HCT116 (cell line): Measurements from ENCODE around the gene YWHAQ. TPM values are rescaled to one million over a fixed set of nuclear protein-coding genes. Genes with fewer than 3 reads are reported as not detected.
A peak's percentile ranks its signal among the peaks of the same experiment; 100 is the strongest.

Experiments used
- ATAC-seq: fragments of 200-7000 bp; cut with Tn5 transposase; 2 replicates; pipeline ENCODE4 v1.9.1; 2020; ENCODE audit warnings: mild to moderate bottlenecking, moderate library complexity
- BruUV-seq: library from RNA; stranded (reverse); fragments of 400-500 nt; replicated peaks from 2 replicates; lab custom pipeline; 2021; lab: Mats Ljungman, UMichigan
- CTCF ChIA-PET: fragments of 300-600 bp; sonication (Branson Sonifier 250); formaldehyde crosslinking; loops from one replicate; lab custom pipeline; 2021; ENCODE audit warnings: antibody characterized with exemption; lab: Charles Lee
- POLR2A ChIA-PET: fragments of 300-600, 350-600 bp; sonication (Branson Sonifier 250); formaldehyde crosslinking; loops from one replicate; lab custom pipeline; 2021; ENCODE audit warnings: antibody characterized with exemption; lab: Charles Lee
- RAD21 ChIA-PET, 2 experiments: fragments of 300-600 bp; sonication (Branson Sonifier 250); formaldehyde crosslinking; loops; one replicate each; lab custom pipeline; 2023; ENCODE audit warnings: low total read pairs in 2 of 2; ENCODE audit not compliant: uncharacterized antibody in 2 of 2, unreplicated experiment in 2 of 2, low non-redundant PET in 1 of 2; lab: Charles Lee
- DNase-seq: peaks from one replicate; pipeline ENCODE4 v3.0.0-alpha.2; 2010; ENCODE audit warnings: low read depth, low spot score
- H2AFZ ChIP-seq: fragments of 200-600 bp; shearing (Covaris generic), sonication (generic); 2 replicates; pipeline ENCODE4 v1.6.1; 2017; ENCODE audit warnings: low read depth, mixed run types, mixed read lengths, antibody characterized with exemption, low read length; ENCODE audit not compliant: poor library complexity, severe bottlenecking
- H3K27ac ChIP-seq: 2 replicates; pipeline ENCODE4 v1.5.1; 2012; ENCODE audit warnings: low read depth, low read length
- H3K27me3 ChIP-seq: fragments of 200-600 bp; sonication (generic); 2 replicates; pipeline ENCODE4 v1.6.1; 2016; ENCODE audit warnings: mixed run types, low read length, mixed read lengths; ENCODE audit not compliant: insufficient read depth
- H3K36me3 ChIP-seq, 2 experiments: fragments of 200-500 bp in 1 of 2; fragments of 200-600 bp in 1 of 2; sonication (Bioruptor generic) in 1 of 2; sonication (generic) in 1 of 2; 2 replicates each; pipeline versions ENCODE4 v1.5.1 to v1.6.1; 2014 to 2016; ENCODE audit warnings: low read length in 2 of 2, inconsistent platforms in 1 of 2, mixed read lengths in 1 of 2, mixed run types in 1 of 2; ENCODE audit not compliant: insufficient read depth in 2 of 2, control insufficient read depth in 1 of 2
- H3K4me1 ChIP-seq, 2 experiments: fragments of 200-600 bp in 1 of 2; sonication (generic) in 1 of 2; 2 replicates each; pipeline versions ENCODE4 v1.5.1 to v1.6.1; 2012 to 2017; ENCODE audit warnings: low read length in 2 of 2, inconsistent platforms in 1 of 2, mild to moderate bottlenecking in 1 of 2, mixed read lengths in 1 of 2, mixed run types in 1 of 2, moderate library complexity in 1 of 2; ENCODE audit not compliant: insufficient read depth in 2 of 2, control insufficient read depth in 1 of 2
- H3K4me2 ChIP-seq: fragments of 200-600 bp; sonication (generic); 2 replicates; pipeline ENCODE4 v1.6.1; 2017; ENCODE audit warnings: mixed run types, low read length, mixed read lengths
- H3K4me3 ChIP-seq, 2 experiments: fragments of 200-600 bp in 1 of 2; sonication (generic) in 1 of 2; replicated peaks in 1 of 2; 2 replicates each; pipeline ENCODE4 v1.5.1; 2011 to 2016; ENCODE audit warnings: low read length in 2 of 2, control low read depth in 1 of 2, low read depth in 1 of 2, mild to moderate bottlenecking in 1 of 2, mixed read lengths in 1 of 2, mixed run types in 1 of 2
- H3K79me2 ChIP-seq: fragments of 200-600 bp; sonication (generic); 2 replicates; pipeline ENCODE4 v1.6.1; 2017; ENCODE audit warnings: mild to moderate bottlenecking, mixed run types, low read length, moderate library complexity, mixed read lengths; ENCODE audit not compliant: insufficient read depth
- H3K9ac ChIP-seq: fragments of 200-600 bp; sonication (generic); 2 replicates; pipeline ENCODE4 v1.6.1; 2016; ENCODE audit warnings: low read length, mixed read lengths
- H3K9me2 ChIP-seq: fragments of 200-600 bp; sonication (generic), shearing (Covaris generic); 2 replicates; pipeline ENCODE4 v1.6.1; 2017; ENCODE audit warnings: mixed run types, mild to moderate bottlenecking, moderate library complexity; ENCODE audit not compliant: insufficient read depth
- H3K9me3 ChIP-seq, 2 experiments: fragments of 200-500 bp in 1 of 2; fragments of 200-600 bp in 1 of 2; sonication (Bioruptor generic) in 1 of 2; sonication (generic) in 1 of 2; 2 replicates each; pipeline ENCODE4 v1.6.1; 2014 to 2017; ENCODE audit warnings: low read length in 2 of 2, mixed read lengths in 2 of 2, inconsistent platforms in 1 of 2, low read depth in 1 of 2, mild to moderate bottlenecking in 1 of 2, mixed run types in 1 of 2, moderate library complexity in 1 of 2; ENCODE audit not compliant: control insufficient read depth in 1 of 2, insufficient read depth in 1 of 2
- H4K20me1 ChIP-seq: fragments of 200-600 bp; sonication (generic), shearing (Covaris generic); 2 replicates; pipeline ENCODE4 v1.6.1; 2017; ENCODE audit warnings: mixed run types, mild to moderate bottlenecking, moderate library complexity; ENCODE audit not compliant: insufficient read depth
- CBX3 ChIP-seq: IDR thresholded peaks from 2 replicates; pipeline ENCODE4 v1.6.1; 2012; ENCODE audit warnings: low read depth
- CEBPB ChIP-seq: IDR thresholded peaks from 2 replicates; pipeline ENCODE4 v1.6.1; 2012; ENCODE audit warnings: low read depth
- EGR1 ChIP-seq: IDR thresholded peaks from 2 replicates; pipeline ENCODE4 v1.6.1; 2012; ENCODE audit warnings: low read depth
- ELF1 ChIP-seq: IDR thresholded peaks from 2 replicates; pipeline ENCODE4 v1.6.1; 2012; ENCODE audit warnings: low read depth, borderline replicate concordance
- FOSL1 ChIP-seq: IDR thresholded peaks from 2 replicates; pipeline ENCODE4 v1.6.1; 2012; ENCODE audit warnings: low read depth
- JUND ChIP-seq: IDR thresholded peaks from 2 replicates; pipeline ENCODE4 v1.6.1; 2012
- POLR2AphosphoS5 ChIP-seq: IDR thresholded peaks from 2 replicates; pipeline ENCODE4 v1.6.1; 2011; ENCODE audit warnings: mild to moderate bottlenecking, low read depth, low read length, moderate library complexity
- RAD21 ChIP-seq: IDR thresholded peaks from 2 replicates; pipeline ENCODE4 v1.6.1; 2012; ENCODE audit warnings: low read depth, mild to moderate bottlenecking
- SP1 ChIP-seq: IDR thresholded peaks from 2 replicates; pipeline ENCODE4 v1.6.1; 2012; ENCODE audit warnings: low read depth
- SRF ChIP-seq: IDR thresholded peaks from 2 replicates; pipeline ENCODE4 v1.6.1; 2012; ENCODE audit warnings: low read depth
- TCF7L2 ChIP-seq: IDR thresholded peaks from 2 replicates; pipeline ENCODE4 v1.7.0; 2011; ENCODE audit warnings: borderline replicate concordance, inconsistent platforms; ENCODE audit not compliant: insufficient read depth, insufficient read length; ENCODE audit errors: extremely low read depth
- YY1 ChIP-seq: IDR thresholded peaks from 2 replicates; pipeline ENCODE4 v1.6.1; 2011; ENCODE audit warnings: low read length, low read depth, moderate library complexity, mild to moderate bottlenecking; ENCODE audit not compliant: insufficient replicate concordance; ENCODE audit errors: extremely low read depth
- ZFX ChIP-seq: fragments of 450-650 bp; IDR thresholded peaks from 2 replicates; pipeline ENCODE4 v1.6.1; 2017
- intact Hi-C: fragments of 100-400 bp; cut with micrococcal nuclease; formaldehyde crosslinking; loops from 2 replicates; pipeline ENCODE4 v1.10.0; 2022
- total RNA-seq: library from RNA; stranded (reverse); gene quantifications from one replicate; pipeline ENCODE4 v1.2.1, GENCODE V29; 2021; ENCODE audit not compliant: unreplicated experiment
- TF ChIP-seq, protein P1 (sequence below): IDR thresholded peaks from 2 replicates; pipeline ENCODE4 v1.6.1; 2012; ENCODE audit warnings: low read depth
- TF ChIP-seq, protein P2 (sequence below): IDR thresholded peaks from 2 replicates; pipeline ENCODE4 v1.6.1; 2011; ENCODE audit warnings: mild to moderate bottlenecking, low read length, moderate library complexity; ENCODE audit not compliant: insufficient replicate concordance; ENCODE audit errors: extremely low read depth
- TF ChIP-seq, protein P3 (sequence below): IDR thresholded peaks from 2 replicates; pipeline ENCODE4 v1.6.1; 2012

Gene YWHAQ
- total RNA-seq, 1 experiment from 2014 or later = 365 TPM

DNA sequence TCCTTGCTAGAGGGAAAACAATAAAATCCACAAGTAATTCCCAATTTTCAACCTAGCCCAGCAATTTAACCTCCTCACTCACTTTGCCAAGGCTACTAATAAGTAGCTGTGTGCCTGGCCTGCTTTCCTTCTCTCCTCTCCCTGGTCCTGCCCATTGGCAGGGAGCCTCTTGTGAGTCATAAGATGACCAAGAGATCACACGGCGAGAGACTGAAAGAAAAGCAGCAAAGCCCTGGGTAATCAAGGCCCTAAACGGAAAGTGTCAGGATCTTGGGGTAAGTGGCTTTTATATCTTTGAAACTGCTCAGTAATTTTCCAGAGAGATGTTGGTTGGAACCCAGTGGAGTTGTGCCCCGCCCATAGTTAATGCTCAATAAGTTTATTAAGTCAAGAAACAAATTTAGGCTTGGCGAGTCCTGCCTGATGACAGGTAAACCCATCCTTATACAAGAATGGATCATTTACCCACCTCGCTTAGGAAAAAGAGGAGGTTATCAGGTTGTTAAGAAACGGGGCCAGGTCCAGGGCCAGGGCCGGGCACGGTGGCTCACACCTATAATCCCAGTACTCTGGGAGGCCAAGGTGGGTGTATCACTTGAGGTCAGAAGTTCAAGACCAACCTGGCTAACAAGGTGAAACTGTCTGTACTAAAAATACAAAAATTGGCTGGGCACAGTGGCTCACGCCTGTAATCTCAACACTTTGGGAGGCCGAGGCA is 65.2 kb downstream of the YWHAQ start:
- POLR2A ChIA-PET = interaction anchor here (0.8 kb wide), 1 partner anchor 10 kb away, joined by 5 read pairs; the partner anchor contains the start of gene ADAM17
- CTCF ChIA-PET = interaction anchor here (0.7 kb wide), 1 partner anchor 9 kb away, joined by 3 read pairs; no protein-coding TSS in a partner anchor
- RAD21 ChIA-PET = no interaction called here
- Histone ChIP-seq H3K36me3 (no peaks in the 10 kb centered on the region), H3K9me2 (no peaks in the 10 kb centered on the region), H3K27ac (peak overlapping the region; percentile 91), H2AFZ (no peak overlapping the region), H3K4me2 (peak overlapping the region; percentile 64), H3K4me3 (peak overlapping the region; percentile 15 to 19; a peak in 3 of 4 replicates), H3K27me3 (no peaks in the 10 kb centered on the region), H3K9me3 (no peaks in the 10 kb centered on the region), H4K20me1 (no peaks in the 10 kb centered on the region), H3K79me2 (no peaks in the 10 kb centered on the region), H3K4me1 (peaks cover 22 to 26% of the 10 kb centered on the region in 2 experiments), H3K9ac (peak overlapping the region; percentile 29)
- peak; percentile 60; the same call in 1 of the 2 replicates for TF ChIP-seq POLR2AphosphoS5
- TF ChIP-seq YY1 = peak; percentile 42
- TF ChIP-seq CEBPB = peak; percentile 45; the same call in 1 of the 2 replicates
- peak; percentile 26; the same call in 1 of the 2 replicates for TF ChIP-seq RAD21
- peak; percentile 88; the same call in 1 of the 2 replicates for TF ChIP-seq CBX3
- peak; percentile 85 for TF ChIP-seq JUND
- peak; percentile 20 for TF ChIP-seq TCF7L2
- TF ChIP-seq, protein P1, sequence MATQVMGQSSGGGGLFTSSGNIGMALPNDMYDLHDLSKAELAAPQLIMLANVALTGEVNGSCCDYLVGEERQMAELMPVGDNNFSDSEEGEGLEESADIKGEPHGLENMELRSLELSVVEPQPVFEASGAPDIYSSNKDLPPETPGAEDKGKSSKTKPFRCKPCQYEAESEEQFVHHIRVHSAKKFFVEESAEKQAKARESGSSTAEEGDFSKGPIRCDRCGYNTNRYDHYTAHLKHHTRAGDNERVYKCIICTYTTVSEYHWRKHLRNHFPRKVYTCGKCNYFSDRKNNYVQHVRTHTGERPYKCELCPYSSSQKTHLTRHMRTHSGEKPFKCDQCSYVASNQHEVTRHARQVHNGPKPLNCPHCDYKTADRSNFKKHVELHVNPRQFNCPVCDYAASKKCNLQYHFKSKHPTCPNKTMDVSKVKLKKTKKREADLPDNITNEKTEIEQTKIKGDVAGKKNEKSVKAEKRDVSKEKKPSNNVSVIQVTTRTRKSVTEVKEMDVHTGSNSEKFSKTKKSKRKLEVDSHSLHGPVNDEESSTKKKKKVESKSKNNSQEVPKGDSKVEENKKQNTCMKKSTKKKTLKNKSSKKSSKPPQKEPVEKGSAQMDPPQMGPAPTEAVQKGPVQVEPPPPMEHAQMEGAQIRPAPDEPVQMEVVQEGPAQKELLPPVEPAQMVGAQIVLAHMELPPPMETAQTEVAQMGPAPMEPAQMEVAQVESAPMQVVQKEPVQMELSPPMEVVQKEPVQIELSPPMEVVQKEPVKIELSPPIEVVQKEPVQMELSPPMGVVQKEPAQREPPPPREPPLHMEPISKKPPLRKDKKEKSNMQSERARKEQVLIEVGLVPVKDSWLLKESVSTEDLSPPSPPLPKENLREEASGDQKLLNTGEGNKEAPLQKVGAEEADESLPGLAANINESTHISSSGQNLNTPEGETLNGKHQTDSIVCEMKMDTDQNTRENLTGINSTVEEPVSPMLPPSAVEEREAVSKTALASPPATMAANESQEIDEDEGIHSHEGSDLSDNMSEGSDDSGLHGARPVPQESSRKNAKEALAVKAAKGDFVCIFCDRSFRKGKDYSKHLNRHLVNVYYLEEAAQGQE = no peak
- TF ChIP-seq EGR1 = no peak
- TF ChIP-seq FOSL1 = peak; percentile 88
- TF ChIP-seq, protein P2, sequence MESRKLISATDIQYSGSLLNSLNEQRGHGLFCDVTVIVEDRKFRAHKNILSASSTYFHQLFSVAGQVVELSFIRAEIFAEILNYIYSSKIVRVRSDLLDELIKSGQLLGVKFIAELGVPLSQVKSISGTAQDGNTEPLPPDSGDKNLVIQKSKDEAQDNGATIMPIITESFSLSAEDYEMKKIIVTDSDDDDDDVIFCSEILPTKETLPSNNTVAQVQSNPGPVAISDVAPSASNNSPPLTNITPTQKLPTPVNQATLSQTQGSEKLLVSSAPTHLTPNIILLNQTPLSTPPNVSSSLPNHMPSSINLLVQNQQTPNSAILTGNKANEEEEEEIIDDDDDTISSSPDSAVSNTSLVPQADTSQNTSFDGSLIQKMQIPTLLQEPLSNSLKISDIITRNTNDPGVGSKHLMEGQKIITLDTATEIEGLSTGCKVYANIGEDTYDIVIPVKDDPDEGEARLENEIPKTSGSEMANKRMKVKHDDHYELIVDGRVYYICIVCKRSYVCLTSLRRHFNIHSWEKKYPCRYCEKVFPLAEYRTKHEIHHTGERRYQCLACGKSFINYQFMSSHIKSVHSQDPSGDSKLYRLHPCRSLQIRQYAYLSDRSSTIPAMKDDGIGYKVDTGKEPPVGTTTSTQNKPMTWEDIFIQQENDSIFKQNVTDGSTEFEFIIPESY = no peak
- peak; percentile 81 for TF ChIP-seq SP1
- TF ChIP-seq, protein P3, sequence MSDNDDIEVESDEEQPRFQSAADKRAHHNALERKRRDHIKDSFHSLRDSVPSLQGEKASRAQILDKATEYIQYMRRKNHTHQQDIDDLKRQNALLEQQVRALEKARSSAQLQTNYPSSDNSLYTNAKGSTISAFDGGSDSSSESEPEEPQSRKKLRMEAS = peak; percentile 39; the same call in 1 of the 2 replicates
- TF ChIP-seq SRF = peak; percentile 46; the same call in 1 of the 2 replicates
- TF ChIP-seq ELF1 = no peak
- TF ChIP-seq ZFX = no peak
- BruUV-seq = TSS peak; percentile 36
- ATAC-seq = peak; percentile 98
- peak; percentile 80 for DNase-seq
- intact Hi-C loops = no loop called here
